Hepatocyte (in vitro differentiated cells): ENCODE measurements around the gene KCNMA1. TPM values are rescaled to one million over a fixed set of nuclear protein-coding genes. Genes with fewer than 3 reads are reported as not detected.

Experiments
- DNase-seq: peaks from one replicate; pipeline ENCODE4 v3.0.0-alpha.2; 2016; ENCODE audit warnings: low spot score
- H2AFZ ChIP-seq: fragments of 200-600 bp; sonication (generic); 2 replicates; pipeline ENCODE4 v1.6.0; 2016; ENCODE audit warnings: antibody characterized with exemption, mild to moderate bottlenecking
- H3K27ac ChIP-seq: fragments of 200-600 bp; sonication (generic); 2 replicates; pipeline ENCODE4 v1.5.1; 2016; ENCODE audit warnings: mild to moderate bottlenecking
- H3K27me3 ChIP-seq: fragments of 200-600 bp; sonication (generic); 2 replicates; pipeline ENCODE4 v1.6.1; 2016
- H3K36me3 ChIP-seq: fragments of 200-600 bp; sonication (generic); replicated peaks from 2 replicates; pipeline ENCODE4 v1.5.1; 2016; ENCODE audit warnings: low read depth; ENCODE audit not compliant: insufficient read depth
- H3K4me1 ChIP-seq: fragments of 200-600 bp; sonication (generic); 2 replicates; pipeline ENCODE4 v1.5.1; 2016; ENCODE audit warnings: mild to moderate bottlenecking, moderate library complexity; ENCODE audit not compliant: insufficient read depth
- H3K4me2 ChIP-seq: fragments of 200-600 bp; sonication (generic); 2 replicates; pipeline ENCODE4 v1.6.0; 2016
- H3K4me3 ChIP-seq: fragments of 200-600 bp; sonication (generic); 2 replicates; pipeline ENCODE4 v1.5.1; 2016; ENCODE audit warnings: mild to moderate bottlenecking
- H3K79me2 ChIP-seq: fragments of 200-600 bp; sonication (generic); 2 replicates; pipeline ENCODE4 v1.6.0; 2017; ENCODE audit warnings: mild to moderate bottlenecking
- H3K9me2 ChIP-seq: fragments of 200-600 bp; sonication (generic); replicated peaks from 2 replicates; pipeline ENCODE4 v1.6.0; 2017; ENCODE audit warnings: mild to moderate bottlenecking; ENCODE audit not compliant: insufficient read depth
- H3K9me3 ChIP-seq: fragments of 200-600 bp; sonication (generic); 2 replicates; pipeline ENCODE4 v1.5.1; 2016; ENCODE audit warnings: low read depth, mild to moderate bottlenecking
- H4K20me1 ChIP-seq: fragments of 200-600 bp; sonication (generic); 2 replicates; pipeline ENCODE4 v1.6.0; 2016; ENCODE audit warnings: mild to moderate bottlenecking; ENCODE audit not compliant: insufficient read depth, poor library complexity, severe bottlenecking
- EZH2 ChIP-seq: fragments of 200-600 bp; sonication (generic); IDR thresholded peaks from 2 replicates; pipeline ENCODE4 v1.6.1; 2016; ENCODE audit warnings: antibody characterized with exemption, mild to moderate bottlenecking, borderline replicate concordance
- EZH2phosphoT487 ChIP-seq: fragments of 200-600 bp; sonication (generic); IDR thresholded peaks from one replicate; pipeline ENCODE4 v1.6.1; 2018; ENCODE audit warnings: antibody characterized with exemption, mild to moderate bottlenecking, low read depth, moderate library complexity; ENCODE audit not compliant: unreplicated experiment, severe bottlenecking
- WGBS: methylation state at CpG from one replicate; pipeline ENCODE4 v1.1.6; 2016; ENCODE audit warnings: low lambda C conversion rate; ENCODE audit errors: missing lambda C conversion rate; 5-methylcytosine and 5-hydroxymethylcytosine counted together
- polyA plus RNA-seq: library from polyadenylated mRNA; unstranded; fragments of >200 nt; fragmentation: Nextera tagmentation; extraction: Ambion mirVana; gene quantifications from 2 replicates; pipeline ENCODE4 v1.2.1, GENCODE V29; 2016
- total RNA-seq: library from RNA; depleted of rRNA; stranded (reverse); fragments of >200 nt; gene quantifications from 2 replicates; pipeline ENCODE4 v1.2.3, GENCODE V29; 2014
- TF ChIP-seq, protein P1 (sequence below): fragments of 200-600 bp; sonication (generic); IDR thresholded peaks from 2 replicates; pipeline ENCODE4 v1.5.1; 2016; ENCODE audit warnings: antibody characterized with exemption, mild to moderate bottlenecking; ENCODE audit not compliant: poor library complexity

The KCNMA1 gene
- total and polyA plus RNA-seq, 2 experiments from 2014 or later: 42.6 to 73.3 TPM

DNA sequence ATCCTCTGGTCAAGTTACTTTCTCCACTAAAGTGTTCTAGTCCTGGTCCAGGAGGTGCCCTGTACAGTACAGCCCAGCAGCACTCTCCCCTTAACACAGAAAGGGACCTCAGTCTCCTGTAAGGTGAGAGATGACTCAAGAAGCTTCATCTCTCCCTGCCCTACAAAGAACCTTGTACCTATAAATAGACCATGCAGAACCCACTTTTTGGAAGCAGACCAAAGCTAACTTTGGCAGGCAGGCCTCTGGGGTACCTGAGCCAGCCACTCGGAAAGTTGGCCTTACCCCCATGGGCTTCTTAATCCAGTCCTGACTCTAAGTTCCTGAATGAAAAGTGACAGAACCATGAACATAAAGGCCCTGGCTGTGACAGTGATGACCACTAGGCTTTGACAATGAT is 454.8 kb downstream of the KCNMA1 start:
- Histone ChIP-seq H3K27ac (no peak overlapping the region), H3K4me1 (peaks cover 18% of the 10 kb centered on the region), H4K20me1 (no peaks in the 10 kb centered on the region), H3K9me3 (no peaks in the 10 kb centered on the region), H3K4me2 (no peak overlapping the region), H3K9me2 (no peaks in the 10 kb centered on the region), H2AFZ (no peak overlapping the region), H3K79me2 (no peaks in the 10 kb centered on the region), H3K27me3 (no peaks in the 10 kb centered on the region), H3K4me3 (no peak overlapping the region), H3K36me3 (no peaks in the 10 kb centered on the region)
- TF ChIP-seq, protein P1, sequence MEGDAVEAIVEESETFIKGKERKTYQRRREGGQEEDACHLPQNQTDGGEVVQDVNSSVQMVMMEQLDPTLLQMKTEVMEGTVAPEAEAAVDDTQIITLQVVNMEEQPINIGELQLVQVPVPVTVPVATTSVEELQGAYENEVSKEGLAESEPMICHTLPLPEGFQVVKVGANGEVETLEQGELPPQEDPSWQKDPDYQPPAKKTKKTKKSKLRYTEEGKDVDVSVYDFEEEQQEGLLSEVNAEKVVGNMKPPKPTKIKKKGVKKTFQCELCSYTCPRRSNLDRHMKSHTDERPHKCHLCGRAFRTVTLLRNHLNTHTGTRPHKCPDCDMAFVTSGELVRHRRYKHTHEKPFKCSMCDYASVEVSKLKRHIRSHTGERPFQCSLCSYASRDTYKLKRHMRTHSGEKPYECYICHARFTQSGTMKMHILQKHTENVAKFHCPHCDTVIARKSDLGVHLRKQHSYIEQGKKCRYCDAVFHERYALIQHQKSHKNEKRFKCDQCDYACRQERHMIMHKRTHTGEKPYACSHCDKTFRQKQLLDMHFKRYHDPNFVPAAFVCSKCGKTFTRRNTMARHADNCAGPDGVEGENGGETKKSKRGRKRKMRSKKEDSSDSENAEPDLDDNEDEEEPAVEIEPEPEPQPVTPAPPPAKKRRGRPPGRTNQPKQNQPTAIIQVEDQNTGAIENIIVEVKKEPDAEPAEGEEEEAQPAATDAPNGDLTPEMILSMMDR: no peak
- no peak for TF ChIP-seq EZH2phosphoT487
- no peak for TF ChIP-seq EZH2
- WGBS: 90% methylated on average over 1 of the region's 1 CpG
- no peak for DNase-seq

DNA sequence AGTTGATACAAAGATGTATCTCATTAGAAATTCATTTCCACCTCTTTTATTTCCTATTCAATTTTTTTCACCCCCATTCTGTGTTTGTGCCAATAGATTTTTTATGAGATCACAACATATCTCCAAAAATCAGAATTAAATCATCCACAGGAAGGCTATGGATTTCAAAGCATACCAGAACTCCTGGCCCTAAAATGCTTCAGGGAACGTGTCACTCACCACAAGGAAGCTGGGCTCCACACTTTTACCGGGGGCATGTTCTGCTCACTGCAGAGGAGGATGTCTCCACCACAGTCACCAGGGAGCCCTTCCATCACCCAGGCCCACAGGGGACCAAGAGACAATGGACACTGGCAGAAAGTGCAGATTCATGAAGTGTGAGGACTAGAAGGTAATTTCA is 456.8 kb downstream of the KCNMA1 start:
- H3K9me2 ChIP-seq: no peaks in the 10 kb centered on the region
- H3K9me3 ChIP-seq: no peaks in the 10 kb centered on the region
- no peaks in the 10 kb centered on the region for H4K20me1 ChIP-seq
- H3K27me3 ChIP-seq: no peaks in the 10 kb centered on the region
- 77% methylated on average over 2 of the region's 2 CpGs for WGBS
- H2AFZ ChIP-seq: no peak overlapping the region
- no peak overlapping the region for H3K4me3 ChIP-seq
- no peaks in the 10 kb centered on the region for H3K79me2 ChIP-seq
- TF ChIP-seq, protein P1: no peak
- TF ChIP-seq EZH2 (no peak), EZH2phosphoT487 (no peak)
- H3K4me1 ChIP-seq: peaks cover 6% of the 10 kb centered on the region
- DNase-seq: no peak
- no peaks in the 10 kb centered on the region for H3K36me3 ChIP-seq
- no peak overlapping the region for H3K4me2 ChIP-seq
- H3K27ac ChIP-seq: no peak overlapping the region

DNA sequence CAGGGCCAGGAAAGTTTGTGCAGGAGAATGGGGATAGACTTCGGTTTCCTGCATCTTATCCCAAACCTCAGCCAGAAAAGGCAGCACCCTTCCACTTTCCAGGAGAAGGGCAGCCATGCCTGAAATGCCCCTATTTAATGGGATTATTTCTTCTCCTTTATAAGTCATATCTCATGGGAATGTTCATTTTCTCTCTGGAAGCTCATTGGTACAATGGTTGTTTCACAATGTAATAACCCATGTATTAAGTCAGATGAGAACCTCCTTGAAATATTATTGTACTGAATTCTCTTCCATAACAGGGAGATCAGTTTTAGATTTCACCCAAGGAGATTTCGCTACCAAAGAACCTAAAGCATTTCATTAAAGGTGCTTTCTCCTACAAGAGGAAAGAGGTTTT is 457.5 kb downstream of the KCNMA1 start:
- Histone ChIP-seq H4K20me1 (no peaks in the 10 kb centered on the region), H3K4me1 (peaks cover 4% of the 10 kb centered on the region), H3K9me3 (no peaks in the 10 kb centered on the region), H3K9me2 (no peaks in the 10 kb centered on the region), H3K4me2 (no peak overlapping the region), H3K79me2 (no peaks in the 10 kb centered on the region), H3K36me3 (no peaks in the 10 kb centered on the region), H2AFZ (no peak overlapping the region), H3K27ac (no peak overlapping the region), H3K4me3 (no peak overlapping the region), H3K27me3 (no peaks in the 10 kb centered on the region)
- TF ChIP-seq, protein P1: no peak
- TF ChIP-seq EZH2phosphoT487 (no peak), EZH2 (no peak)
- 91% methylated on average over 2 of the region's 2 CpGs for WGBS
- no peak for DNase-seq
